ENCODE data around the gene SRSF3. TPM values are rescaled to one million over a fixed set of nuclear protein-coding genes. Genes with fewer than 3 reads are reported as not detected.
"Not testable (repeated sequence)": the region's sequence is repeated elsewhere in the genome, so short reads cannot be mapped to it uniquely, and the experiment has no call there.

Gene SRSF3
- total and polyA plus RNA-seq, 3 donors from 2014 or later, result 180 to 289 (median 183) TPM

DNA sequence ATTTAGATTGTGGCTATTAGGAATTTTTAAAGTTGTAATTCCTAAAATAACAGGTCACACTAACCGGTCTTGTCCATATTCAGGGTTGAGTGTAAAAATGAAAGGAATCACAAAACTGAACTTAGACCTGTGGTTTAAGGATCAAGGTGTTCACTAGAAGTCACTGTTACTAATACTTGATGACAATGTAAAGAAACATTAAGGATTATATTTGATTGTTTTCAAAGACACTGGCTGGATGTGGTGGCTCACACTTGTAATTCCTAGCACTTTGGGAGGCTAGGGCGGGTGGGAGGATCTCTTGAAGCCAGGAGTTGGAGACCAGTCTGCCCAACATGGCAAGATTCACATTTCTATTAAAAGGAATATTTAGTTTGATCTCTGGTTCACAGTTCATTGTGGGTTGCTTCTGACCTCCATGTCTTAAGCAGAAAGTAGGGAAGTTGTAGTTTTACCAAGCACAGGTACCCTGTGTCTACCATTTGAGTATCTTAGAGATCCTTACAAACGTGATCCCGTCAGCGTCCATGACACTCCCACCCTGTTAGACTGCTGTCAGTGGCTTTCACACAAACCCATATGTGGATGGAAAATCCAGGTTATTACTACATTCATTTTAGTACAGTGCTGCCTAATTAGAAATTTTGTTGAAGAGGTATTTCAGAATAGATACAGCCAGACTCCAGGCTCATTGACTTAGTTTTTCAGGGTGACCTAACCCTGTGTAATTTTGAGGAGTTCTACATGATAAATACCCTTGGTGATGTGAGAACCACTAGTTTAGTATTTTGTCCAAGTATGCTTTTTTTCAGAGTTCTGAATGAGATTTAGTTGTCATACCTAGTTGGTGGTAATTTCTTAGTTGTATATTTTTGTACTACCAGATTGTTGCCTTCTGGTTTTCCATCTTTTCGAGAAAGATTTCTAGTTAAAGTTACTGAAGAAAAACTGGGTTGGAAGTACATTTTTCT, 10.2 kb downstream of the SRSF3 start:
- intact Hi-C loops (cut with DNase I; ENCODE audit: low total_unique reads), result no loop called here
- H3K4me1 ChIP-seq, result peaks cover 24% of the 10 kb centered on the region
- no peaks in the 10 kb centered on the region for H3K36me3 ChIP-seq (ENCODE audit: low read depth, missing control alignments)
- no peaks in the 10 kb centered on the region for H3K9me3 ChIP-seq
- no peak for DNase-seq
- 83 to 86% methylated on average over 6 of the region's 6 CpGs for WGBS, 2 donors
- H3K27me3 ChIP-seq, result no peaks in the 10 kb centered on the region
- H3K27ac ChIP-seq, result no peak overlapping the region
- no peak overlapping the region for H3K4me3 ChIP-seq
- no peak for TF ChIP-seq POLR2A (IDR thresholded peaks at IDR 0.05)
- TF ChIP-seq, protein P1, sequence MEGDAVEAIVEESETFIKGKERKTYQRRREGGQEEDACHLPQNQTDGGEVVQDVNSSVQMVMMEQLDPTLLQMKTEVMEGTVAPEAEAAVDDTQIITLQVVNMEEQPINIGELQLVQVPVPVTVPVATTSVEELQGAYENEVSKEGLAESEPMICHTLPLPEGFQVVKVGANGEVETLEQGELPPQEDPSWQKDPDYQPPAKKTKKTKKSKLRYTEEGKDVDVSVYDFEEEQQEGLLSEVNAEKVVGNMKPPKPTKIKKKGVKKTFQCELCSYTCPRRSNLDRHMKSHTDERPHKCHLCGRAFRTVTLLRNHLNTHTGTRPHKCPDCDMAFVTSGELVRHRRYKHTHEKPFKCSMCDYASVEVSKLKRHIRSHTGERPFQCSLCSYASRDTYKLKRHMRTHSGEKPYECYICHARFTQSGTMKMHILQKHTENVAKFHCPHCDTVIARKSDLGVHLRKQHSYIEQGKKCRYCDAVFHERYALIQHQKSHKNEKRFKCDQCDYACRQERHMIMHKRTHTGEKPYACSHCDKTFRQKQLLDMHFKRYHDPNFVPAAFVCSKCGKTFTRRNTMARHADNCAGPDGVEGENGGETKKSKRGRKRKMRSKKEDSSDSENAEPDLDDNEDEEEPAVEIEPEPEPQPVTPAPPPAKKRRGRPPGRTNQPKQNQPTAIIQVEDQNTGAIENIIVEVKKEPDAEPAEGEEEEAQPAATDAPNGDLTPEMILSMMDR (IDR thresholded peaks at IDR 0.05), result no peak

DNA sequence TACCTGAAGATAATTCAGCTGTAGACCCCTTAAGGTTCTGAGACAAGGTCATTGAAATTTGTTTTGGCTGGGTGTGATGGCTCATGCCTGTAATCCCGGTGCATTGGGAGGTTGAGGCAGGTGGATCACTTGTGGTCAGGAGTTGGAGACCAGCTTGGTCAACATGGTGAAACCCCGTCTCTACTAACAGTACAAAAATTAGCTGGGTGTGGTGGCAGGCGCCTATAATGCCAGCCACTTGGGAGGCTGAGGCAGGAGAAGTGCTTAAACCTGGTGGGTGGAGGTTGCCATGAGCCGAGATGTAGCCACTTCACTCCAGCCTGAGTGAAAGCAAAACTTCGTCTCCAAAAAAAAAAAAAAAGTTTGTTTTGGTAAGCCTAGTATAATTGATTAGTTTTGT, 11.0 kb downstream of the SRSF3 start:
- no peaks in the 10 kb centered on the region for H3K36me3 ChIP-seq (ENCODE audit: low read depth, missing control alignments)
- intact Hi-C loops (cut with DNase I; ENCODE audit: low total_unique reads), result no loop called here
- H3K27ac ChIP-seq, result no peak overlapping the region
- TF ChIP-seq, protein P1 (IDR thresholded peaks at IDR 0.05), result no peak
- no peak for TF ChIP-seq POLR2A (IDR thresholded peaks at IDR 0.05)
- H3K4me3 ChIP-seq, result no peak overlapping the region
- H3K27me3 ChIP-seq, result no peaks in the 10 kb centered on the region
- 68 to 73% methylated on average over 5 of the region's 5 CpGs for WGBS, 2 donors
- DNase-seq, result no peak
- H3K9me3 ChIP-seq, result no peaks in the 10 kb centered on the region
- H3K4me1 ChIP-seq, result peaks cover 20% of the 10 kb centered on the region

DNA sequence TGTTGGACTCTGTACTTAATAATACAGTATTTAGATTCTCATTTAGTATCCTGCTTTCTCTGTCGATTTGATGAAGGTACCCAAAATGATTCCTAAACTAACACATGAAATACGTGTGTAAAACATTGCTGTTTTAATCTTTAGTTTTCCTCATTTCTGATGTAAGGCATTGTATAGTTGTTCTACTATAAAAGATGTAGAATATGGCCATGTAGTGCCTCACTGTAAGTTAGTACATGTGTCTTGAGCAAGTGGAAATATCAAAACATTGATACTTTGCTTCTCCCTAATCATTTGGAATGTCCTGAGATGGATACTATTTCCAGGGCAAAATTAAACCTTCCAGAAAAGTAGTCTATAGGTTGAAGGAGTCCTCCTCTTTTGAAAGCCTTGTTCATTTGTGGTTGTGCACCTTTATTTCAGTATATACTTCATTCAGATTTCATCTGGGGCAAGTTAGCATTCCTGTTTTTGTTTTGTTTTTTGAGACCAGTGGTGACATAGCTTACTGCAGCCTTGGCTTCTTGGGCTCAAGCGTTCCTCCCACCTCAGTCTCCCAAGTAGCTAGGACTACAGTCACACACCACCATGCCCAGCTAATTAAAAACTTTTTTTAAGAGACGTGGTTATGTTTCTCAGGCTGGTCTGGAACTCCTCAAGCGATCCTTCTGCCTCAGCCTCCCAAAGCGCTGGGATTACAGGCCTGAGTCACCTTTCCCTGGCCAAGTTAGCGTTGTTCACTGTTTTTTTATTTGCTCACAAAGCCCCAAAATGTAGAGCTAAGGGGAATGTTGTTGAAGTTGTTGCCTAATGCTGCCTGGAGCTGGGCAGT, 11.6 kb downstream of the SRSF3 start:
- intact Hi-C loops (cut with DNase I; ENCODE audit: low total_unique reads), result no loop called here
- DNase-seq, result no peak
- 78 to 80% methylated on average over 7 of the region's 7 CpGs for WGBS, 2 donors
- no peaks in the 10 kb centered on the region for H3K9me3 ChIP-seq
- no peak for TF ChIP-seq POLR2A (IDR thresholded peaks at IDR 0.05)
- TF ChIP-seq, protein P1 (IDR thresholded peaks at IDR 0.05), result peak in 1 of 3 experiments; percentile 26
- H3K36me3 ChIP-seq (ENCODE audit: low read depth, missing control alignments), result no peaks in the 10 kb centered on the region
- H3K27ac ChIP-seq, result peak overlapping the region in 1 of 2 donors; percentile 23
- peaks cover 20% of the 10 kb centered on the region for H3K4me1 ChIP-seq
- H3K27me3 ChIP-seq, result no peaks in the 10 kb centered on the region
- H3K4me3 ChIP-seq, result no peak overlapping the region

DNA sequence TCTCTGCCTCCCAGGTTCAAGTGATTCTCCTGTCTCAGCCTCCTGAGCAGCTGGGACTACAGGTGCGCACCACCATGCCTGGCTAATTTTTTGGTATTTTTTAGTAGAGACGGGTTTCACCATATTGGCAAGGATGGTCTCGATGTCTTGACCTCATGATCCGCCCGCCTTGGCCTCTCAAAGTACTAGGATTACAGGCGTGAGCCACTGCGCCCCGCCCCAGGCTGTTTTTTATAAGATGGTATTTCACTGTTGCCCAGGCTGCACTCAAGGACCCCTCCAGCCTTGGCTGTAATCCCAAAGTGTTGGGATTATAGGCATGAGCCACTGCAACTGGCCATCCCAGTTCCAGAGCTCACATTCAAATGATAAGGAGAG, 13.1 kb downstream of the SRSF3 start:
- Histone ChIP-seq H3K4me1 (peaks cover 20% of the 10 kb centered on the region), H3K27ac (peak overlapping the region in 1 of 2 donors; percentile 23)
- H3K9me3 ChIP-seq; intact Hi-C loops (cut with DNase I; ENCODE audit: low total_unique reads); H3K27me3 ChIP-seq; DNase-seq; H3K4me3 ChIP-seq; H3K36me3 ChIP-seq (ENCODE audit: low read depth, missing control alignments): not testable (repeated sequence)
- 86 to 87% methylated on average over 8 of the region's 8 CpGs for WGBS, 2 donors

Measured in testis (tissue), 3 donors.